Coronary artery (tissue), 2 donors: ENCODE data around the gene PTGS1.
"Not testable (repeated sequence)": the region's sequence is repeated elsewhere in the genome, so short reads cannot be mapped to it uniquely, and the experiment has no call there.

Experiments
- DNase-seq: peaks from one replicate; pipeline ENCODE4 v3.0.0-alpha.2; 2017; ENCODE audit warnings: low spot score
- H3K27ac ChIP-seq, 2 donors: fragments of 200-600 bp; sonication (generic); one replicate each; pipeline ENCODE4 v1.5.1; 2016 to 2019
- H3K4me3 ChIP-seq: fragments of 200-600 bp; sonication (generic); 2 replicates; pipeline ENCODE4 v1.5.1; 2016; ENCODE audit warnings: mild to moderate bottlenecking, moderate library complexity
- TF ChIP-seq, protein P1 (sequence below): fragments of 200-600 bp; sonication (generic); IDR thresholded peaks from one replicate; pipeline ENCODE4 v1.5.1; 2019; ENCODE audit warnings: antibody characterized with exemption

PTGS1 gene

DNA sequence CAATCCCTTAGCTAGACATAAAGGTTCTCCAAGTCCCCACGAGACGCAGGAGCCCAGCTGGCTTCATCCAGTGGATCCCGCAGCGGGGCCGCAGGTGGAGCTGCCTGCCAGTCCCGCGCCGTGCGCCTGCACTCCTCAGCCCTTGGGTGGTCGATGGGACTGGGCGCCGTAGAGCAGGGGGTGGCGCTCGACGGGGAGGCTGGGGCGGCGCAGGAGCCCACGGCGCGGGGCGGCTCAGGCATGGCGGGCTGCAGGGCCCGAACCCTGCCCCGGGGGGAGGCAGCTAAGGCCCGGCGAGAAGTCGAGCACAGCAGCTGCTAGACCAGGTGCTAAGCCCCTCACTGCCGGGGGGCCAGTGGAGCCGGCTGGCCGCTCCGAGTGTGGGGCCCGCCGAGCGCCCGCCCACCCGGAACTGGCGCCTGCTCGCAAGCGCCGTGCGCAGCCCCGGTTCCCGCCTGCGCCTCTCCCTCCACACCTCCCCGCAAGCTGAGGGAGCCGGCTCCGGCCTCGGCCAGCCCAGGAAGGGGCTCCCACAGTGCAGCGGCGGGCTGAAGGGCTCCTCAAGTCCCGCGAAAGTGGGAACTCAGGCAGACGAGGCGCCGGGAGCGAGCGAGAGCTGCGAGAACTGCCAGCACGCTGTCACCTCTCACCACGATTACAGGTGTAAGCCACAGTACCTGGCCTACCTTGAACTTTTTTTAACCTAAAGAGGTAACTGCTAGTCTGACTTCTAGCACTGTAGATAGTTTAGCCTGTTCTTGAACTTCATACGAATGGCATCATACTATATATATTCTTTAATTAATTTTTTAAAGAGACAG is 35.5 kb downstream of the PTGS1 start:
- TF ChIP-seq, protein P1, sequence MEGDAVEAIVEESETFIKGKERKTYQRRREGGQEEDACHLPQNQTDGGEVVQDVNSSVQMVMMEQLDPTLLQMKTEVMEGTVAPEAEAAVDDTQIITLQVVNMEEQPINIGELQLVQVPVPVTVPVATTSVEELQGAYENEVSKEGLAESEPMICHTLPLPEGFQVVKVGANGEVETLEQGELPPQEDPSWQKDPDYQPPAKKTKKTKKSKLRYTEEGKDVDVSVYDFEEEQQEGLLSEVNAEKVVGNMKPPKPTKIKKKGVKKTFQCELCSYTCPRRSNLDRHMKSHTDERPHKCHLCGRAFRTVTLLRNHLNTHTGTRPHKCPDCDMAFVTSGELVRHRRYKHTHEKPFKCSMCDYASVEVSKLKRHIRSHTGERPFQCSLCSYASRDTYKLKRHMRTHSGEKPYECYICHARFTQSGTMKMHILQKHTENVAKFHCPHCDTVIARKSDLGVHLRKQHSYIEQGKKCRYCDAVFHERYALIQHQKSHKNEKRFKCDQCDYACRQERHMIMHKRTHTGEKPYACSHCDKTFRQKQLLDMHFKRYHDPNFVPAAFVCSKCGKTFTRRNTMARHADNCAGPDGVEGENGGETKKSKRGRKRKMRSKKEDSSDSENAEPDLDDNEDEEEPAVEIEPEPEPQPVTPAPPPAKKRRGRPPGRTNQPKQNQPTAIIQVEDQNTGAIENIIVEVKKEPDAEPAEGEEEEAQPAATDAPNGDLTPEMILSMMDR, result no peak
- no peak for DNase-seq
- Histone ChIP-seq H3K27ac (no peak overlapping the region), H3K4me3 (no peak overlapping the region)

- DNase-seq, H3K4me3 ChIP-seq, H3K27ac ChIP-seq: not testable (repeated sequence)
Observed at GRCh38 chr9:122414108-122414507, 43.3 kb downstream of the PTGS1 start.

GRCh38 chr9:122418016-122418415 is 47.2 kb downstream of the PTGS1 start:
- DNase-seq, result no peak
- no peak overlapping the region for H3K27ac ChIP-seq
- TF ChIP-seq, protein P1, result no peak
- no peak overlapping the region for H3K4me3 ChIP-seq

DNA sequence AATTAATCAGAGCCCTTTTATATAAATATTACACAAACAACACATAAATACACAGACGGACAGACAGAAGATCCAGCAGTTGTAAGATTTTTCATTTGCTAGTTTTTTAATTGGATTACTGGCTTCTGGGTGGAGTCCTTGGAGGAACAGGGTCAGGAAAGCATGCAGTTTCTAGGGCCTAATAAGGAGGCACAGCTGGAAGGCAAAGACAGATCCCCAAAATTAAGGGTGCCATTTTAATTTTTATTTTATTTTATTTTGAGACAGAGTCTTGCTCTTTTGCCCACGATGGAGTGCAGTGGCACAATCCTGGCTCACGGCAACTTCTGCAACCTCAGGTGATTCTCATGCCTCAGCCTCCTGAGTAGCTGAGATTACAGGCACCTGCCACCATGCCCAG is 49.5 kb downstream of the PTGS1 start:
- no peak for DNase-seq
- Histone ChIP-seq H3K27ac (no peak overlapping the region), H3K4me3 (no peak overlapping the region)
- TF ChIP-seq, protein P1, result no peak

DNA sequence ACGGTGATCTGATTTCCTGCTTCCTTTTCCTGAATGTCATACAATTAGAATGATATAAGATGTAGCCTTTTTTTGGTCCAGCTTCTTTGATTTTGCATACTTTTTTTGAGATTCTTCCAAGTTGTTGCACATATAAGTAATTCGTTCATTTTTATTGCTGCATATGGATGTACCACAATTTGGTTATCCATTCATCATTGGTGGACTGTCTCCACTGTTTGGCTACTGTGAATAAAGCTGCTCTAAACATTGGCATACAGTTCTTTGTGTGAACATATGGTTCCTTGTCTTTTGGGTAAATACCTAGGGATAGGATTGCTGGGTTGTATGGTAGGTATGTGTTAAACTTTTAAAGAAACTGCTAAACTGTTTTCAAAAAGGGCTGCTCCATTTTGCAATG is 54.3 kb downstream of the PTGS1 start:
- DNase-seq, result no peak
- no peak overlapping the region for H3K27ac ChIP-seq
- H3K4me3 ChIP-seq, result no peak overlapping the region
- TF ChIP-seq, protein P1, result no peak

DNA sequence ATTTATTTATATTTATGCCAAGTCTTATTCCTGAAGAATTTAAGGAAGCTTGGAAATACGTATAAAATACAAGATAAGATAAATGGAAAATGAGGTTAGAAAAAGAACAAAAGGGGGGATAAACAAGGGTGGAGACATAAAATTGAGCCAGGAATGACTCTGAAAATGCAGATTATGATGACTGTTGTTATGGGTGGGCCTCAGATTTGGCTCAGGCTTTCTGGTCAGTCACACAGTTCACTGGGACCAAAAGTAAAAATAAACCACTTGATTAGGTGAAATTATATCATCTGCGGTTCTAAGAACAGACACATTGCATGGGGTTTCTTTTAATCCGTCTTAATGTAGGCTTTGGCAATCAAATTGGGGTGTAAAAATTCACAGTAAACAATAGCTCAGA is 55.9 kb downstream of the PTGS1 start:
- no peak overlapping the region for H3K4me3 ChIP-seq
- TF ChIP-seq, protein P1, result no peak
- no peak for DNase-seq
- H3K27ac ChIP-seq, result no peak overlapping the region

DNA sequence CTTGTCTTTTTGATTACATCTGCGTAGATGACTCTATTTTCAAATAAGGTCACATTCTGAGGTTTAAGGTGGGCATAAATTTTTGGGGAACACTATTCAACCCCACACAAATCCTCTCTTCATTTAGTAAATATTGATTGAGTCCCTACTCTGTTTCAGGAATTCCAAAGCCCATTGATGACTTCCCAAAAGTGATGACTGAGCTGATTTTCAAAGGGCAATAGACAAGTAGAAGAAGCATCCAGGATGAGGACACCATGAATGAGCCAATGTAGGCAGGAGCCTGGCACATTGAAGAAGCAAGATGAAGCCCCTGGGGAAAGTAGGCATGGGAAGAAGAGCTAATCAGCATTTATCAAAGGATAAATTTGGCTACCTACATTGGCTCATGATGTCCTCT is 71.7 kb downstream of the PTGS1 start:
- Histone ChIP-seq H3K27ac (no peak overlapping the region), H3K4me3 (no peak overlapping the region)
- TF ChIP-seq, protein P1, result no peak
- no peak for DNase-seq
